Measurements from ENCODE around the gene GHRL.
"Not testable (repeated sequence)": the region's sequence is repeated elsewhere in the genome, so short reads cannot be mapped to it uniquely, and the experiment has no call there.

The GHRL gene

GRCh38 chr3:10304905-10305304 lies 12.2 kb upstream of the GHRL start:
- in situ Hi-C loops (cut with HindIII; ENCODE audit: low sequenced_read_pairs) = no loop called here
- TF ChIP-seq CTCF (IDR thresholded peaks at IDR 0.05; ENCODE audit: low read depth, low read length) = no peak
- no peak for DNase-seq (ENCODE audit: low read depth, low spot score)

GRCh38 chr3:10303785-10304184 lies 11.0 kb upstream of the GHRL start:
- in situ Hi-C loops (cut with HindIII; ENCODE audit: low sequenced_read_pairs) = no loop called here
- no peak for DNase-seq (ENCODE audit: low read depth, low spot score)
- H3K4me3 ChIP-seq (ENCODE audit: low read depth, low read length) = no peak overlapping the region
- TF ChIP-seq CTCF (IDR thresholded peaks at IDR 0.05; ENCODE audit: low read depth, low read length) = no peak

More at GRCh38 chr3:10304905-10305304, 12.2 kb upstream of the GHRL start:
- no peak overlapping the region for H3K4me3 ChIP-seq (ENCODE audit: low read depth, low read length)

- in situ Hi-C loops (cut with HindIII; ENCODE audit: low sequenced_read_pairs) = no loop called here
These were observed 10.4 kb upstream of the GHRL start for GRCh38 chr3:10303105-10303504.

DNA sequence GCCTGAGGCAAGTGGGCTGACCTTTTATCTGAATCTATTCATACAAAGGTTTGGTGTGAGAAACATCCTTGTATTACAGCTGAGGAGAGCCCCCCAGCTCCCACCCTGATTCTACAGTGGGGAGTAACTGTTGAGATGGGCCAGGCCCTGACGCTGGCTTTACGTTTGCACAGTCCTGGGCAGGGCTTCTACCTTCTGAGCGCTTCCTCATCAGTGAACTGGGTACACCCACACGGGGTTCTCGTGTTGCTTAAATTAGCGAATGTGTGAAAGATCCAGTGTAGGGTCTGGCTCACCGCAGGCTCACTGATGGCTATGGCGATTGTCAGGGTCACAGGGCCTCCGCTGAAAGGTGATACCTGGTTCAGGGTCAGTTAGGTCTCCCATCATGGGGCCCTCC lies 7.3 kb upstream of the GHRL start:
- TF ChIP-seq CTCF (IDR thresholded peaks at IDR 0.05; ENCODE audit: low read depth, low read length) = no peak
- no peak overlapping the region for H3K4me3 ChIP-seq (ENCODE audit: low read depth, low read length)
- in situ Hi-C loops (cut with HindIII; ENCODE audit: low sequenced_read_pairs) = no loop called here
- no peak for DNase-seq (ENCODE audit: low read depth, low spot score)

More at GRCh38 chr3:10303105-10303504, 10.4 kb upstream of the GHRL start:
- no peak overlapping the region for H3K4me3 ChIP-seq (ENCODE audit: low read depth, low read length)
- TF ChIP-seq CTCF (IDR thresholded peaks at IDR 0.05; ENCODE audit: low read depth, low read length) = no peak
- no peak for DNase-seq (ENCODE audit: low read depth, low spot score)

GRCh38 chr3:10299679-10300078 lies 6.9 kb upstream of the GHRL start:
- in situ Hi-C loops (cut with HindIII; ENCODE audit: low sequenced_read_pairs) = no loop called here

GRCh38 chr3:10299175-10299574 lies 6.4 kb upstream of the GHRL start:
- no peak overlapping the region for H3K4me3 ChIP-seq (ENCODE audit: low read depth, low read length)
- in situ Hi-C loops (cut with HindIII; ENCODE audit: low sequenced_read_pairs) = no loop called here
- TF ChIP-seq CTCF (IDR thresholded peaks at IDR 0.05; ENCODE audit: low read depth, low read length) = peak; percentile 9
- DNase-seq (ENCODE audit: low read depth, low spot score) = peak; percentile 28

More at GRCh38 chr3:10299679-10300078, 6.9 kb upstream of the GHRL start:
- H3K4me3 ChIP-seq (ENCODE audit: low read depth, low read length) = no peak overlapping the region
- no peak for TF ChIP-seq CTCF (IDR thresholded peaks at IDR 0.05; ENCODE audit: low read depth, low read length)
- DNase-seq (ENCODE audit: low read depth, low spot score) = no peak

DNA sequence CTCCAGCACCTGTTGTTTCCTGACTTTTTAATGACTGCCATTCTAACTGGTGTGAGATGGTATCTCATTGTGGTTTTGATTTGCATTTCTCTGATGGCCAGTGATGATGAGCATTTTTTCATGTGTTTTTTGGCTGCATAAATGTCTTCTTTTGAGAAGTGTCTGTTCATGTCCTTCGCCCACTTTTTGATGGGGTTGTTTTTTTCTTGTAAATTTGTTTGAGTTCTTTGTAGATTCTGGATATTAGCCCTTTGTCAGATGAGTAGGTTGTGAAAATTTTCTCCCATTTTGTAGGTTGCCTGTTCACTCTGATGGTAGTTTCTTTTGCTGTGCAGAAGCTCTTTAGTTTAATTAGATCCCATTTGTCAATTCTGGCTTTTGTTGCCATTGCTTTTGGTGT lies 5.3 kb upstream of the GHRL start:
- H3K4me3 ChIP-seq (ENCODE audit: low read depth, low read length); DNase-seq (ENCODE audit: low read depth, low spot score); in situ Hi-C loops (cut with HindIII; ENCODE audit: low sequenced_read_pairs): not testable (repeated sequence)

All from astrocyte of the spinal cord (primary cell).